VCaP (cell line): ENCODE measurements around the gene MT1H.

Source experiments
- H3K27ac ChIP-seq: fragments of 450-650 bp; 2 replicates; pipeline ENCODE4 v1.5.1; 2017
- TF ChIP-seq, protein P1 (sequence below): fragments of 450-650 bp; conservative IDR thresholded peaks from 2 replicates; pipeline ENCODE4 v1.5.1; 2017; ENCODE audit warnings: mild to moderate bottlenecking, moderate library complexity

MT1H gene

DNA sequence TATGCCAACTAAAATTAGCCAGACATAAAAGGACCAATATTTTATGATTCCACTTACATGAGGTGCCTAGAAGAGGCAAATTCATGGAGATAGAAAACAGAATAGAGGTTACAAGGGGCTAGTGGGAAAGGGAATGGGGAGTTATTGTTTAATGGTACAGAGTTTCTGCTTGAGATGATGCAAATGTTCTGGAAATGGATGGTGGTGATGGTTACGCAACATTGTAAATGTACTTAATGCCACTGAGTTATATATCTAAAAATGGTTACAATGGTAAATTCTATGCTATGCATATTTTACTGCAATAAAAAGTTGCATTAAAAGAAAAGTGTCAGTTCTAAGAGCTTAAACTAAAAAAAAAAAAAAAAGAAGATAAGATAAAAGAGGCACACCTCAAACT lies 30.6 kb downstream of the MT1H start:
- no peak overlapping the region for H3K27ac ChIP-seq
- TF ChIP-seq, protein P1, sequence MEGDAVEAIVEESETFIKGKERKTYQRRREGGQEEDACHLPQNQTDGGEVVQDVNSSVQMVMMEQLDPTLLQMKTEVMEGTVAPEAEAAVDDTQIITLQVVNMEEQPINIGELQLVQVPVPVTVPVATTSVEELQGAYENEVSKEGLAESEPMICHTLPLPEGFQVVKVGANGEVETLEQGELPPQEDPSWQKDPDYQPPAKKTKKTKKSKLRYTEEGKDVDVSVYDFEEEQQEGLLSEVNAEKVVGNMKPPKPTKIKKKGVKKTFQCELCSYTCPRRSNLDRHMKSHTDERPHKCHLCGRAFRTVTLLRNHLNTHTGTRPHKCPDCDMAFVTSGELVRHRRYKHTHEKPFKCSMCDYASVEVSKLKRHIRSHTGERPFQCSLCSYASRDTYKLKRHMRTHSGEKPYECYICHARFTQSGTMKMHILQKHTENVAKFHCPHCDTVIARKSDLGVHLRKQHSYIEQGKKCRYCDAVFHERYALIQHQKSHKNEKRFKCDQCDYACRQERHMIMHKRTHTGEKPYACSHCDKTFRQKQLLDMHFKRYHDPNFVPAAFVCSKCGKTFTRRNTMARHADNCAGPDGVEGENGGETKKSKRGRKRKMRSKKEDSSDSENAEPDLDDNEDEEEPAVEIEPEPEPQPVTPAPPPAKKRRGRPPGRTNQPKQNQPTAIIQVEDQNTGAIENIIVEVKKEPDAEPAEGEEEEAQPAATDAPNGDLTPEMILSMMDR, result no peak

DNA sequence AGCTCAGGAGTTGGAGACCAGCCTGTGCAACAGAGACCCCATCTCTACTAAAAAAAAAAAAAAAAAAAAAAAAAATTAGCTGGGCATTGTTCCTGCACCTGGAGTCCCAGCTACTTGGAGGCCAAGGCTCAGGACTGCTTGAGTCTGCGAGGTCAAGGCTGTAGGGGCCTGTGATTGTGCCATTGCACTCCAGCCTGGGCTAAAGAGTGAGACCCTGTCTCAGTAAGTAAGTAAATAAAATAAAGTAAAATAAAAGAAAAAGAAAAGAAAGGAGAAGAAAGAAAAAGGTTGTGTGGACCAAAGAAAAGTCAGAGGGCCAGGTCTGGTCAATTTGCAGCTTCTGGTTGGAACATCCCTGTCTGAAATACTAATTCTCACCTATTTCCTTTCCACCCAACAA lies 31.0 kb downstream of the MT1H start:
- no peak overlapping the region for H3K27ac ChIP-seq
- TF ChIP-seq, protein P1, result no peak

DNA sequence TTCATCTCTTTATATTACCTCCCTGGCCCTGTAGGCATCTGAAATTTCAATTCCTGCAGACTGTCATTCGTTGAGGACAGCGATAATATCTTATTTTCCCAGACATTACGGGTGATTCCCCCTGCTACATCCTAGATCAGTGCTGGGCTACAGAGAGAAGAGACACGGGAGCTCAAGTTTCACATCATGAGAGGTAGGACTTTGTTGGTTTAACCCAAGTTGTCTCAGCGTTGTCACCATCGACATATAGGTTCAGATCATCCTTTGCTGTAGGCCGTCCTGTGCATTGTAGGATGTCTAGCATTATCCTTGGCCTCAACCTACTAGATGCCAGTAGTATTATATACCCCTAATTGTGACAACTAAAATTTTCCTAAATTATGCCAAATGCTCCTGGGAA lies 31.9 kb downstream of the MT1H start:
- TF ChIP-seq, protein P1, result no peak
- H3K27ac ChIP-seq, result no peak overlapping the region

DNA sequence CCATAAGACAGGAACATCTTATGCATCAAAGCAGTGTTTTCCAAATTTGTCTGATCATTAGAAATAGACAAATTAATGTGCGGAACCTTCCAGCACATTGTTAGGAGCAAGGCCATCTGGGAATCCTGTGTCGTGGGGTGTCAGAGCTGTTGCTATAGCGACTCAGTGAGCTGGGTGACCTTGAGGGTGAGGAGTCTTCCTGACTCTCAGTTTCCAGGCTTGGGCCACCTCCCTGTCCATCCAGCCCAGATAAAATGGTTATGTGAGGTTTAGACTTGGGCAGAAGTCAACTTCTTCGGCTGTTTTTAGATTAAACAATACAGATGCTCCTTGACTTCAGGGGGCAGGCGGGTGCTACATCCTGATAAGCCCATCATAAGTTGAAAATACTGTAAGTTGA lies 33.2 kb downstream of the MT1H start:
- no peak overlapping the region for H3K27ac ChIP-seq
- TF ChIP-seq, protein P1, result no peak

DNA sequence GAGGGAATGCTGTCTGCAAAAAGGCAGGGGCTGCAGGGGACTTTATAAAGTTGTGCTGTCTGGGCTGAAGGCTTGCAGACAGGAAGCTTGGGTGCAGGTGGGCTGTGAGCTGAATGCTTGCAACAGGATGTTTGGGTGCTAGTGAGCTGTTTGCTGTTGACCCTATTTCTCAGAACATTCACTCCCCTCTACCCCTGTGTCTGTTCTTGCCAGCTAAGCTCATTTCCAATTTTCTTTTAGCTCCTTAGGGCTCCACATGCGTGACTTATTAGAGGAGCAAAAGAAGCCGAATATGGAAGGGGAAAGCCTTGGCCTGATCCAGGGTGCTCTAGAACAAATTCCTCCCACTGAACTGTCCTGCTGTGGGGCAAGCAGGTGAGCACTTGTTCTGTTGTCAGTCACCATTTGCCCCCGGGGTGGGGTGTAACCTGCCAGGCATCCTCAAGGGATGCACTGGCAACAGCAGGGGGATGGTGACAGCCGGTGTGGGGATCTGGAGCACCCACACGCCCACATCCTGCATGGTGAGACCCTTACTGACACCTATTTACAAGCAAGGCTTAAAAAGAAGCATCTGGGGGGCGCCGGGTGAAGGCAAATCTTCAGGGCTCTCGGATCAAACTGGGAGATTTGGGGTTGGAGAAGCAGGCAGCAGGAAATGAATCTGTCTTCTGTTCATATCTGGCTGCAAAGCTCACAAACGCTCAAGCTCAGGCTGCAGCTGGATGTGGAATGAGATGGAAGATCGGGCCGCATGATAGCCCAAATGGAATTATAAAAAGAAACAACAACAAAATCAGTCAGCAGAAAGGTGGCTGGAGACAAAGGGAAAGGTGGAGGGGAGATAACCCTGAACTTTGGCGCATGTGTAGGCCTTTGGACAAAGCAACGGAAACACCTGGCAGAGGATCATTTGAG lies 39.2 kb downstream of the MT1H start:
- TF ChIP-seq, protein P1, result no peak
- H3K27ac ChIP-seq, result no peak overlapping the region

DNA sequence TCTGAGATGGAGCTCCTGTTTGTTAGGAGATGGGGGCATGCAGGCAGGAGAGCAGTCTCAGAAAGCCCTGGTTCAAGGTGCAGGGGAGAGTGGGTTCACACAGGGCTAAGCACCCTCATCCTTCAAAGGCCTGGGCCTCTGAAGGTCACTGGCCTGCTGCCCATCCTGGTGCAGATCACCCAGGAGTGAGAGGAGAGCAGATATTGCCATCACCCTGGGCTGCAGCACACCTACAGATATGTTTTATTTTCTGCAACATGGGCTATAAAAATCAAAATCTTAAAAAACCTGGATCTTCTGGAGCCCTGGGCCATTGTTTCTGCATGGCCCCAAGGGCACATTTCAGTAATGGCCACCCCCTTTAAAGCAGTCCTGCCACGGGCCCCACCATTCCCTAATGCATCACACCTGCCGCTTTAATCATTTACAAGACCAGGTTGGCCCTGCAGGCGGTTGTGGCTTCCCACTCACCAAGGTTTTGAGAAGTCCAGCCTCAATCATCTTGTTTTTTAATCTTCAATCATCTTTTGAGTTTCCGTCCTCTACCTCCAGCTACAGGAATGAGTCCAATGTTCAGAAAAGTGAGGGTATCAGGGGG lies 39.9 kb downstream of the MT1H start:
- TF ChIP-seq, protein P1, result no peak
- H3K27ac ChIP-seq, result no peak overlapping the region

DNA sequence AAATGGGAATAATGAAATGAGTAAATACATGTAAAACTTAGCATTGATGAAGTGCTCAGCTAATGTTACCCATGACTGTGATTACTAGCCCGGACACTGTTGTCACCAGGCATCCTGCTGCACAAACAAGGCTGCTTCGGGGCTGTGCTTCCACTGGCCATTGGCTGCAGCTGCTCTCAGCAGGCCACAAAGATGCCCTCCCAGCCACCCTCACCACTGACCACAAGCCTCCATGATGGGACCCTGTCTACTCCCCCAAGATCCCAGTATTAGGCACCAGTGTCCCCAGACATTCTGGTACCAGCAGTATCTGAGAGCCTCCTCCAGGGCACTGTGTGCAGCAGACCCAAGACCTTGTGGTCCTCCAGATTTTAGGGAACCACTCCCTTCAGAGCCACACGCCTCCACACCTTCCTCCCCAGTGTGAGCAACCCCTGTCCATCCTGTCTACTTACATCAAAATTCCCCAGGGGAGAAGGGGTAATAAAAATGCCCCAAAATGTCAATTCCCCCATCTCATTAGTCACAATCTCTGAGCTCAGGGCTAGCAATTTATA lies 40.6 kb downstream of the MT1H start:
- no peak overlapping the region for H3K27ac ChIP-seq
- TF ChIP-seq, protein P1, result no peak
